ENCODE measurements around the gene SIGLECL1. TPM values are rescaled to one million over a fixed set of nuclear protein-coding genes. Genes with fewer than 3 reads are reported as not detected.

SIGLECL1 gene
- total RNA-seq, 1 experiment from 2014 or later = not detected

DNA sequence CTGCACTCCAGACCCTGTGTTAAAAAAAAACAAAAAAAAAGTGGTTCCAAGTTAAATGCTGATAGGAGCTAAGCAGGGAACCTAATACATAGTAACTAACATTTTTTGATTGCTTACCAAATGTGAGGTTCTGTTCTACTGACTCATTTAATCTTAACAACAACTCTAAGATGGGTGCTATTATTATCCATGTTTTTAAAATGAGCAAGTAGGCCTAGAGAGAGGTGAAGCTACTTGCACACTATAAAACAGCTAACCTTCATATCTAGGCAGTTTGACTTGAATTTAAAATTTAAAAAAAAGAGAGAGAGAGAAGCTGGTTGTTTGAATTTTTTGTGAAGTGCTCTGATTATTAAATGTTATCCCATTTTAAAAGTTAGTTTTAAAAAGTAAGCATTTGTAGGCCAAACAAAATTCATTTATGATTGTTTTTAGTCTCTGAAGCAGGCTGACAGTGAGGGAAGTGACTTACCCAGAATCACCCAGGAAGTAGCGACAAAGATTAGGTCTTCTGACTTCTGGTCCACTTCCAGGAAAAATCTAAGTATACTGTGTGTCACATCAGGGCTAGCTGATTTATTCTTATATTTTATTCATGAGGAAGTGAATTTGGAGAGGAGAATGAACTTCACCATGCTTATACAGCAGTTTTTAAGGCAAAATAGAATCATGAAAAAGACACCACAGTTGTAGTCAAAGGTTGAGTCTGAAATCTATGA is 2.4 kb downstream of the SIGLECL1 start:
- Histone ChIP-seq H2BK15ac (ENCODE audit: low read depth, low read length) (no peak overlapping the region), H3K27ac (ENCODE audit: insufficient read length, low read depth, low read length) (no peak overlapping the region), H3K23ac (ENCODE audit: insufficient read length, low read depth, low read length) (no peak overlapping the region), H4K91ac (ENCODE audit: insufficient read length, low read depth, low read length) (no peak overlapping the region), H3K18ac (ENCODE audit: insufficient read length, low read depth, low read length) (no peak overlapping the region), H3K4me2 (ENCODE audit: insufficient read depth, insufficient read length, low read length) (no peak overlapping the region), H3K23me2 (ENCODE audit: insufficient read length, low read depth, low read length, poor library complexity, severe bottlenecking) (no peaks in the 10 kb centered on the region), H2AFZ (ENCODE audit: low read length) (no peak overlapping the region), H3K4ac (ENCODE audit: low read depth, low read length) (no peak overlapping the region), H2BK12ac (ENCODE audit: insufficient read length, low read depth, low read length) (no peak overlapping the region), H3T11ph (ENCODE audit: low read length) (no peak overlapping the region), H3K9me3 (ENCODE audit: control insufficient read depth, low read depth, low read length) (no peaks in the 10 kb centered on the region), H3K56ac (ENCODE audit: insufficient read length, low read depth, low read length) (no peak overlapping the region), H3K9ac (ENCODE audit: extremely low read depth, insufficient read length, low read length) (no peak overlapping the region), H2AK5ac (ENCODE audit: insufficient read length, low read length) (no peak overlapping the region), H4K5ac (ENCODE audit: insufficient read length, low read depth, low read length) (no peak overlapping the region), H4K8ac (replicated peaks; ENCODE audit: insufficient read length, low read depth, low read length) (no peak overlapping the region), H3K79me1 (ENCODE audit: insufficient read depth, low read depth, low read length, poor library complexity, severe bottlenecking) (no peaks in the 10 kb centered on the region), H2BK20ac (ENCODE audit: low read depth, low read length, poor library complexity, severe bottlenecking) (no peak overlapping the region), H3K79me2 (ENCODE audit: insufficient read depth, low read length) (no peaks in the 10 kb centered on the region), H3K14ac (ENCODE audit: insufficient read depth, low read length) (no peak overlapping the region), H4K20me1 (ENCODE audit: control insufficient read depth, insufficient read depth, insufficient read length) (no peaks in the 10 kb centered on the region), H2BK5ac (ENCODE audit: insufficient read length, low read length) (no peak overlapping the region), H3K27me3 (ENCODE audit: insufficient read depth, low read length) (no peaks in the 10 kb centered on the region), H3K4me1 (ENCODE audit: insufficient read depth, low read length) (no peaks in the 10 kb centered on the region), H2BK120ac (ENCODE audit: low read depth, low read length, poor library complexity, severe bottlenecking) (no peak overlapping the region)
- no CpG with 5 or more reads among the region's 1 CpG for WGBS (ENCODE audit: extremely low coverage, insufficient read length, low lambda C conversion rate)
- Mint-ChIP-seq H3K9me3 (peaks cover 4 to 32% of the 10 kb centered on the region in 2 experiments; a peak in 4 of 5 replicates), H3K4me3 (no peak overlapping the region), H3K27me3 (ENCODE audit: low read depth) (peaks cover 2% of the 10 kb centered on the region; the same call in 1 of the 2 replicates), H3K27ac (no peak overlapping the region), H3K4me1 (peaks cover 3% of the 10 kb centered on the region in 2 experiments; a peak in 3 of 4 replicates), H3K36me3 (ENCODE audit: insufficient read depth in 1 of 3, low read depth in 3 of 3) (peaks cover 0 to 4% (median 0%) of the 10 kb centered on the region in 3 experiments; a peak in 2 of 7 replicates)
- DNase-seq = no peak
- TF ChIP-seq, protein P1, sequence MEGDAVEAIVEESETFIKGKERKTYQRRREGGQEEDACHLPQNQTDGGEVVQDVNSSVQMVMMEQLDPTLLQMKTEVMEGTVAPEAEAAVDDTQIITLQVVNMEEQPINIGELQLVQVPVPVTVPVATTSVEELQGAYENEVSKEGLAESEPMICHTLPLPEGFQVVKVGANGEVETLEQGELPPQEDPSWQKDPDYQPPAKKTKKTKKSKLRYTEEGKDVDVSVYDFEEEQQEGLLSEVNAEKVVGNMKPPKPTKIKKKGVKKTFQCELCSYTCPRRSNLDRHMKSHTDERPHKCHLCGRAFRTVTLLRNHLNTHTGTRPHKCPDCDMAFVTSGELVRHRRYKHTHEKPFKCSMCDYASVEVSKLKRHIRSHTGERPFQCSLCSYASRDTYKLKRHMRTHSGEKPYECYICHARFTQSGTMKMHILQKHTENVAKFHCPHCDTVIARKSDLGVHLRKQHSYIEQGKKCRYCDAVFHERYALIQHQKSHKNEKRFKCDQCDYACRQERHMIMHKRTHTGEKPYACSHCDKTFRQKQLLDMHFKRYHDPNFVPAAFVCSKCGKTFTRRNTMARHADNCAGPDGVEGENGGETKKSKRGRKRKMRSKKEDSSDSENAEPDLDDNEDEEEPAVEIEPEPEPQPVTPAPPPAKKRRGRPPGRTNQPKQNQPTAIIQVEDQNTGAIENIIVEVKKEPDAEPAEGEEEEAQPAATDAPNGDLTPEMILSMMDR (conservative IDR thresholded peaks at IDR 0.05) = no peak

Data from H9 (cell line).